GM06990 (cell line): ENCODE results near the gene TNFAIP8L3.

Experiments used
- DNase-seq: peaks from one replicate; pipeline ENCODE4 v3.0.0-alpha.2; 2011; ENCODE audit not compliant: insufficient read length; ENCODE audit errors: extremely low read depth
- H3K27me3 ChIP-seq: replicated peaks from 2 replicates; pipeline ENCODE4 v1.6.0; 2011; ENCODE audit warnings: low read length; ENCODE audit not compliant: control insufficient read depth, insufficient read depth
- H3K36me3 ChIP-seq: 2 replicates; pipeline ENCODE4 v1.5.1; 2011; ENCODE audit warnings: low read length; ENCODE audit not compliant: control insufficient read depth, insufficient read depth
- H3K4me3 ChIP-seq: replicated peaks from 2 replicates; pipeline ENCODE4 v1.5.1; 2011; ENCODE audit warnings: low read depth, mild to moderate bottlenecking, control low read depth, low read length
- TF ChIP-seq, protein P1 (sequence below): IDR thresholded peaks from 2 replicates; pipeline ENCODE4 v1.5.1; 2011; ENCODE audit warnings: low read length, control low read depth, mild to moderate bottlenecking, inconsistent platforms; ENCODE audit not compliant: insufficient read depth, poor library complexity, severe bottlenecking

The TNFAIP8L3 gene

DNA sequence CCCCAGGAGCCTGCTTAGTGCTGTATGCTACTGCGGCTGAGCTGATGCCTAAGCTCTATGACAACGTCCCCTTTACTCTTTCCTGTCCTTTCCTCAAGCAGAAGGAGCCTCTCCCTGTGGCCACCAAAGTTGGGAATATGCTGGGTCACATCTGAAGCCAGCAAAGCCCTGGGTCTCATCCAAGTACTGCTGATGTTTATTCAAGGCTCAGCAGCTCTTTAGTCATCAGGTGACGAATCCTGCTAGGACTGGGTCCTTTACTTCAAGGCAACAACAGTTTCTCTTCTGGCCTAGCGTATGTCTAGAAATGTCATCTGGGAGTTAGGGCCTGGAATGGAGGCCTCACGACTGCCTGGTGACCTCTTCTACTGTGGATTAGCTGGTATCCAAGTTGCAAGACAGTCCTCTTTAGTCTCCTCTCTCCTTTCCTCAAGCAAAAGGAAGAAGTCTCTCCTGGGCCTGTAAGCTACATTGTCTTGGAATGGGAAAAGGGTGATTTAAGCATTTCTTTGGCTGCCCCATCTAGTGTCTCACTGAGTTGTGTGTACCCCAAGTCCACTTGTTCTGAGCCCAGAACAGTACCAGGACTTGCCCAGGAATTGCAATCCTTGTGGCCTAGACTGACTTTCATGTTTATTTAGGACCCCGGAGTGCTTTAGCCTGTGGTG lies 63.9 kb downstream of the TNFAIP8L3 start:
- TF ChIP-seq, protein P1, sequence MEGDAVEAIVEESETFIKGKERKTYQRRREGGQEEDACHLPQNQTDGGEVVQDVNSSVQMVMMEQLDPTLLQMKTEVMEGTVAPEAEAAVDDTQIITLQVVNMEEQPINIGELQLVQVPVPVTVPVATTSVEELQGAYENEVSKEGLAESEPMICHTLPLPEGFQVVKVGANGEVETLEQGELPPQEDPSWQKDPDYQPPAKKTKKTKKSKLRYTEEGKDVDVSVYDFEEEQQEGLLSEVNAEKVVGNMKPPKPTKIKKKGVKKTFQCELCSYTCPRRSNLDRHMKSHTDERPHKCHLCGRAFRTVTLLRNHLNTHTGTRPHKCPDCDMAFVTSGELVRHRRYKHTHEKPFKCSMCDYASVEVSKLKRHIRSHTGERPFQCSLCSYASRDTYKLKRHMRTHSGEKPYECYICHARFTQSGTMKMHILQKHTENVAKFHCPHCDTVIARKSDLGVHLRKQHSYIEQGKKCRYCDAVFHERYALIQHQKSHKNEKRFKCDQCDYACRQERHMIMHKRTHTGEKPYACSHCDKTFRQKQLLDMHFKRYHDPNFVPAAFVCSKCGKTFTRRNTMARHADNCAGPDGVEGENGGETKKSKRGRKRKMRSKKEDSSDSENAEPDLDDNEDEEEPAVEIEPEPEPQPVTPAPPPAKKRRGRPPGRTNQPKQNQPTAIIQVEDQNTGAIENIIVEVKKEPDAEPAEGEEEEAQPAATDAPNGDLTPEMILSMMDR: no peak
- Histone ChIP-seq H3K27me3 (no peaks in the 10 kb centered on the region), H3K36me3 (no peaks in the 10 kb centered on the region), H3K4me3 (no peak overlapping the region)
- DNase-seq: no peak

DNA sequence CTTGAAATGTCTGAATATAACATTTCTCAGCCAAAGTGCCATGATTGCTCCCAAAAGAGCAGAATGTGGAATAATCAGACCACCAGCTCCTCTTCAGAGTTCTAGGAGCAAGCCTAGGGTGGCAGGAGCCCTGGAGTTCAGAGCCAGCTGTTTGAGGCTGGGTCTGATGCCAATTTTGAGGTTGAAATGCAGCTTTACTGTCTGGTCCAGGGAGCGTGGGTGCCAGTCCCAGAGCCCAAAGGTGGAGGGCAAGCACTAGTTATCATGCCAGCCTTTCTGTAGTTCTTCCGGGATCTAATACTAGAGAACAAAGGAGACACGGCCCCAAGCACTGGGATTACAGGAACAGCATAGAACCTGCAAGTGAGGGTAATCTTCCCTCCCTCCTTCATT lies 69.3 kb downstream of the TNFAIP8L3 start:
- no peak overlapping the region for H3K4me3 ChIP-seq
- DNase-seq: no peak
- TF ChIP-seq, protein P1: no peak

DNA sequence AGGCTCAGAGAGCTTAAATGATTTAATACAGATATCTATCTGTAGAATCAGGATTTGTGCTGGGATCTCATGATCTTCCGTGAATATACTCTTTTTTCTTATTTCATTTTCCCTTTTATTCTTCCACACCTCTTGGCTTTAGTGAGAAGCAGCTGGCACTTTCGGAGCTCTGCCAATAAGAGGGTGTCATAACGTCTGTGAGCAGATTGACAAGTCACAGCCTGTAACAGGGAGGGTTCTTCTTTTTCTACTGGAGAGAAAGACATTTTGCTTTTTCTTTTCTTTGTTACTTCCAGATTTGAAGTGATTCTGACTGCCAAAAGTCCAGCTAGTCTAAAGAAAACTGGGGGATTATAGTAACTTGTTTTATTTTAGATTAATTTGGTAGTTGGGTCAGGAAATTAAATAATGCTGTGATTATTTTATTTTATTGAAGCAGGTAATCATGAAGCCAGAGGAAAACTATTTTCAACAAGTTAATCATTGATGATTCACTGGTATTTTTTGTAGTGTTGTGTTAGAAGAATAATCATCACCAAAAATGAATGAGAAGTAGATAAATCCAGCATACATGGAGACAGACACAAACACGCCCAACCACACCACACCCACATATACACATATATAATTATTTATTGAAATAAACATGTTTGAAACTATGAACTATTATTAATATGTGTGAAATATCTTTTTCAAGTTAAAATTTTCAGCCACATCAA lies 69.8 kb downstream of the TNFAIP8L3 start:
- no peak overlapping the region for H3K4me3 ChIP-seq

More for the DNA sequence above, 69.3 kb downstream of the TNFAIP8L3 start:
- H3K36me3 ChIP-seq: peaks cover 2% of the 10 kb centered on the region; the same call in 1 of the 2 replicates
- no peaks in the 10 kb centered on the region for H3K27me3 ChIP-seq

DNA sequence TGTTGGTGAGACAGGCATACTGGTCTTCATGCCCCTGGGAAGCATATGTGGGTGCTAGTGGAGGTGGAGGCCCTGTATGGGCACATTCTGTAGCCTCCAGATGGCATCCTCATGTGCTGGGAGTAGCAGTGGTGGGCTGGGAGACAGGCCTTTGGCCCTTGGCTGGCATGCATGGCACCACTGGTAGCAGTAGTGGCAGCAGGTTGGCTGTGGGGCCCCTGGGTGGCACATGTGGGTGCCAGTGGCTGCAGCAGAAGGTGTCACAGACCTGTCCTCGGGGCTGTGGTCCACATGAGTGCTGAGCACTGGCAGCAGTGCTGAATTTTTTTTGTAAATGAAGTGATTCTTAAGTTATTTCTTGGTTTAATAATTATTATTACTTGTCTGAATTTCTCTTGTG lies 71.2 kb downstream of the TNFAIP8L3 start:
- TF ChIP-seq, protein P1: no peak

More for the DNA sequence above, 69.8 kb downstream of the TNFAIP8L3 start:
- DNase-seq: no peak
- no peaks in the 10 kb centered on the region for H3K27me3 ChIP-seq
- H3K36me3 ChIP-seq: peaks cover 2% of the 10 kb centered on the region; the same call in 1 of the 2 replicates
- TF ChIP-seq, protein P1: no peak

DNA sequence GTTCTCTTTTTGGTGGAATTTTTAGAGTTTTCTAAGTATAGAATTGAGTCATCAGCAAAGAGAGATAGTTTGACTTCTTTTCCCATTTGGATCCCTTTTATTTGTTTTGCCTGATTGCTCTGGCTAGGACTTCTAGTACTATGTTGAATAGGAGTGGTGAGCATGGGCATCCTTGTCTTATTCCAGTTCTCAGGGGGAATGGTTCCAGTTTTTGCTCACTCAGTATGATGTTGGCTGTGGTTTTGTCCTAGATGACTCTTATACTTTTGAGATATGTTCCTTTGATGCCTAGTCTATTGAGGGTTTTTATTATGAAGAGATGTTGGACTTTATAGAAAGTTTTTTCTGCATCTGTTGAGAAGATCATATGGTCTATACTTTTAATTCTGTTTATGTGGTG lies 72.5 kb downstream of the TNFAIP8L3 start:
- DNase-seq: no peak
- TF ChIP-seq, protein P1: no peak

More for the DNA sequence above, 71.2 kb downstream of the TNFAIP8L3 start:
- H3K4me3 ChIP-seq: no peak overlapping the region
- H3K36me3 ChIP-seq: peaks cover 2% of the 10 kb centered on the region; the same call in 1 of the 2 replicates
- no peaks in the 10 kb centered on the region for H3K27me3 ChIP-seq
- DNase-seq: no peak

More for the DNA sequence above, 72.5 kb downstream of the TNFAIP8L3 start:
- peaks cover 2% of the 10 kb centered on the region; the same call in 1 of the 2 replicates for H3K36me3 ChIP-seq
- H3K27me3 ChIP-seq: no peaks in the 10 kb centered on the region
- no peak overlapping the region for H3K4me3 ChIP-seq
